ENCODE measurements around the gene ASIC4. TPM values are rescaled to one million over a fixed set of nuclear protein-coding genes. Genes with fewer than 3 reads are reported as not detected.

Gene ASIC4
- total and polyA plus RNA-seq, 9 of the 15 experiments (the other 6 are each of a cell fraction or from before 2014, with no cell fraction given): 0.07 to 19.2 (median 4.8) TPM

- TF ChIP-seq ZNF592 (IDR thresholded peaks at IDR 0.05) (0 out of 2 replicates have a peak, but pooled peaks have one; percentile 67), HLTF (IDR thresholded peaks at IDR 0.05) (no peak), NRF1 (conservative IDR thresholded peaks at IDR 0.05 in 1 of 2, IDR thresholded peaks at IDR 0.05 in 1 of 2) (0 out of 4 replicates have a peak, but pooled peaks have one; percentile 21 to 32), HES1 (IDR thresholded peaks at IDR 0.05; ENCODE audit: low read depth) (no peak), HDGF (IDR thresholded peaks at IDR 0.05) (no peak), CXXC5 (CRISPR knock-in tag; IDR thresholded peaks at IDR 0.05) (peak; percentile 66), TAF1 (IDR thresholded peaks at IDR 0.05; ENCODE audit: control insufficient read depth, extremely low read depth, insufficient read depth, low read length, severe bottlenecking) (peak; percentile 17), FOXA1 (IDR thresholded peaks at IDR 0.05; ENCODE audit: borderline replicate concordance) (no peak), MTA3 (IDR thresholded peaks at IDR 0.05; ENCODE audit: borderline replicate concordance) (0 out of 2 replicates have a peak, but pooled peaks have one; percentile 76), CBFB (CRISPR knock-in tag; IDR thresholded peaks at IDR 0.05) (0 out of 2 replicates have a peak, but pooled peaks have one; percentile 16), CTCF (IDR thresholded peaks at IDR 0.05 in 2 of 3, conservative IDR thresholded peaks at IDR 0.05 in 1 of 3; ENCODE audit: insufficient read depth in 2 of 3, low read depth in 1 of 3, low read length in 3 of 3) (0 out of 6 replicates have a peak, but pooled peaks of 1 of the 3 experiments have one; percentile 2), ATF6 (CRISPR knock-in tag; IDR thresholded peaks at IDR 0.05) (0 out of 2 replicates have a peak, but pooled peaks have one; percentile 46), KDM1A (IDR thresholded peaks at IDR 0.05) (peak in 1 of 2 experiments; percentile 47; a peak in 1 of 4 replicates)
Observed at GRCh38 chr2:219497495-219498279, 16.6 kb upstream of the ASIC4 start (continued).

Measured in K562 (cell line).